HG02884 (cell line): ENCODE data around the gene PPP1R1B.

Experiments used
- ATAC-seq: cut with Tn5 transposase; IDR thresholded peaks from one replicate; pipeline ENCODE4 v1.9.1; 2021; ENCODE audit warnings: mild to moderate bottlenecking, moderate library complexity; ENCODE audit not compliant: unreplicated experiment

PPP1R1B gene

DNA sequence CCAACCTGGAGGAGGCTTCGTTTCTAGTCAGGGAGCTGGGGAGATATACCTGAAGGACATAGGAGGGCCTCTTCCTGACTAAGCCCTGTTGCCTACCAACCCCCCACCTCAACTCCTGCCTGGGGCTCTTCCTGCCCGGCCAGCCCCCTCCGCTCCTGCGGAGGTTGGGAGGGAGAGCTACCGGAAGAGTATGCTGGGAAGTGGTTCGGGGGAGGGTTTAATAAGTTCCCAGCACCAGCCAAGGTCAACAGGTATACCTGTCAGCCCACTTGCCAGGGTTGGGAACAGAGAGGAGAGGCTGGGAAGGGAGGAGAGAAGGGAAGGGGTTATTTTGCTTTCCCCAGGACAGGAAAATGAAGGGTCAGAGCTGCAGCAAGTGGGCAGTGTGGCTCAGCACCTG lies 4.7 kb downstream of the PPP1R1B start:
- ATAC-seq, result no peak

DNA sequence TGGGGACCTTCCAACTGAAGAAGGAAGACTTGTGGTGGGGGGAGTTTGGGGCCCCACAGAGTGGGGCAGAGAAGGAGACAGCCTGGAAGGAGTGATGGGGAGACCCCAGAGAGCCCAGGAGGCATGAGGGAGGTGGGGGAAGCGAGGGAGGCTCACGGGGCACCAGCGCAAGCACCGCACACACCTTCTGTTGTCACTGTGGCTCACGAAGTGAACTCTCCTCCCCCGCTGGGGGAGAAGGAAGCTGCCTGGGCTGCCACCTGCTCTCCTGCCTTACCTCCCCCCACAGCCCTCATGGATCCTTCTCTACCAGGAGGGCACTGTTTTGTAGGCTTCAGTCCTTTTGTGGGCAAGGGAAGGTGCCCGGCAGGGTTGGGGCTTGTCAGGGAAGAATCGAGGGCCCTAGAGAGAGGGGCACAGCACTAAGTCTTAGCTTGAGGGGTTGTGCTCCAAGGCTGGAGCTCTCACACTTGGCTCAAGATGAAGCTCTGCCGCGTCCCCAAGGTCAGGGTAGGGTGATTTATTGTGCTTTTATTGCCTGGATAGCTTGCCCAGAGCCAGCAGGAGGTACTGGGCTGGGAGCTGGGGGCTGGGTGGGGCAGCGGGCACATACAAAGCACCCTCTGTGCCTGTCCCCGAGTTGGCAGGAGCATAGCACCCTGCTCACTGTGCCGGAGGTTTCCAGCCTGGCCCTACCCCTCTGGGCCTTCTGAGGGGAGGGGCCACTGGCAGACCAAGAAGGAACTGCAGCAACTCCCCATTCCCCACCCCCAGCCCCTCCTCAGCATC lies 5.6 kb downstream of the PPP1R1B start:
- ATAC-seq, result no peak

GRCh38 chr17:39633570-39634183 lies 6.9 kb downstream of the PPP1R1B start:
- no peak for ATAC-seq

DNA sequence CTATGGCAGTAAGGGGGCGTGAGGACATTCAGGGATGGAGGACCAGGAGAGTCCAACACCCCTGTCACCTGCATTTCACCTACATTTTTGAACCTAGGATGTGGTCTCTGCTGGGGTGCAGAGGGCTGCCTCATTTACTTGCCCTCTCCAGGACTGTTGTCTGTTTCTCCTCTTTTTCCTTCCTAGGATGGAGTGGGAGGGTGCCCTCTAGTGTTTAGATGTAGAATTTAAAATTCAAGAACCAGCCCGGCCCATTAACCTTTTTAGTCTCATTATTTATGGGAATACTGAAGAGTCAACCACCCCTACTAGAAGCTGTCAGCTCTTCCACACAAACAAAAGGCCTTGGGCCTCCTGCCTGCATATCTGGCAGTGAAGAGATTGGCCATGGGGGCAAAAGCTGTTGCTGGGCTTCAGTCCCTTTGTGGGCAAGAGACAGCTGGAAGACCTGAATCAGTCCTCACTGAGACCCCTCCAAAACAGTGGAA lies 7.7 kb downstream of the PPP1R1B start:
- no peak for ATAC-seq

DNA sequence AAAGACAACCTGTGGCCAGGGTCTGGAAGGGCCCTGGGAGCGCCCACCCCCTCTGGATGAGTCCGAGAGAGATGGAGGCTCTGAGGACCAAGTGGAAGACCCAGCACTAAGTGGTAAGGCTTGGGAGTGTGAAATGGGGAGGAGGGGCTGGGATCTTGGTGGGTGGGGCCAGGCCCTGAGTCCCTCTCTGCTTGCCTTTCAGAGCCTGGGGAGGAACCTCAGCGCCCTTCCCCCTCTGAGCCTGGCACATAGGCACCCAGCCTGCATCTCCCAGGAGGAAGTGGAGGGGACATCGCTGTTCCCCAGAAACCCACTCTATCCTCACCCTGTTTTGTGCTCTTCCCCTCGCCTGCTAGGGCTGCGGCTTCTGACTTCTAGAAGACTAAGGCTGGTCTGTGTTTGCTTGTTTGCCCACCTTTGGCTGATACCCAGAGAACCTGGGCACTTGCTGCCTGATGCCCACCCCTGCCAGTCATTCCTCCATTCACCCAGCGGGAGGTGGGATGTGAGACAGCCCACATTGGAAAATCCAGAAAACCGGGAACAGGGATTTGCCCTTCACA lies 8.9 kb downstream of the PPP1R1B start:
- ATAC-seq, result no peak

- ATAC-seq, result no peak
Measured at GRCh38 chr17:39636587-39636926, 9.8 kb downstream of the PPP1R1B start.

GRCh38 chr17:39636927-39637736 lies 10.4 kb downstream of the PPP1R1B start, which contains the start of gene STARD3:
Gene STARD3 (plus strand): TSS chr17:39637144. CDS start chr17:39653532, 16,388 bp downstream.
- ATAC-seq, result no peak

DNA sequence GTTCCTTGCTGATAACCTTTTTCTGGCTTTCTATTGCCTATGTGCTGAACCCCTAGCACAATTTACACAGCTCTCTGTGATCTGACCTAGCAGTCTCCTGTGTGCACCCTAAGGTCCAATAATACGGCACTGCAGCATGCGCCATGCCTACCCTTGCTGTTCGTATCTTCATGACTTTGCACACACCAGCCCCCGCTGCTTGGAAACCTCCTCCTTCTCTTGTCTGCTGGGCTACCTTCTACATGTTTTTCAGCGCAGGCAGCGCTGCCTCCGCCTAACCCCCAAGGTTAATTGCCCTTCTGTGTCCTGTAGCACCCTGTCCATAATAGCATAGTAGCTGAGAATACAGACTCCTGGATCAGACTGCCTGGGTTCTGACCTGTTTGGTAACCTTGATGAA lies 11.6 kb downstream of the PPP1R1B start:
- no peak for ATAC-seq

- no peak for ATAC-seq
Measured at GRCh38 chr17:39639043-39639442, 12.3 kb downstream of the PPP1R1B start.

DNA sequence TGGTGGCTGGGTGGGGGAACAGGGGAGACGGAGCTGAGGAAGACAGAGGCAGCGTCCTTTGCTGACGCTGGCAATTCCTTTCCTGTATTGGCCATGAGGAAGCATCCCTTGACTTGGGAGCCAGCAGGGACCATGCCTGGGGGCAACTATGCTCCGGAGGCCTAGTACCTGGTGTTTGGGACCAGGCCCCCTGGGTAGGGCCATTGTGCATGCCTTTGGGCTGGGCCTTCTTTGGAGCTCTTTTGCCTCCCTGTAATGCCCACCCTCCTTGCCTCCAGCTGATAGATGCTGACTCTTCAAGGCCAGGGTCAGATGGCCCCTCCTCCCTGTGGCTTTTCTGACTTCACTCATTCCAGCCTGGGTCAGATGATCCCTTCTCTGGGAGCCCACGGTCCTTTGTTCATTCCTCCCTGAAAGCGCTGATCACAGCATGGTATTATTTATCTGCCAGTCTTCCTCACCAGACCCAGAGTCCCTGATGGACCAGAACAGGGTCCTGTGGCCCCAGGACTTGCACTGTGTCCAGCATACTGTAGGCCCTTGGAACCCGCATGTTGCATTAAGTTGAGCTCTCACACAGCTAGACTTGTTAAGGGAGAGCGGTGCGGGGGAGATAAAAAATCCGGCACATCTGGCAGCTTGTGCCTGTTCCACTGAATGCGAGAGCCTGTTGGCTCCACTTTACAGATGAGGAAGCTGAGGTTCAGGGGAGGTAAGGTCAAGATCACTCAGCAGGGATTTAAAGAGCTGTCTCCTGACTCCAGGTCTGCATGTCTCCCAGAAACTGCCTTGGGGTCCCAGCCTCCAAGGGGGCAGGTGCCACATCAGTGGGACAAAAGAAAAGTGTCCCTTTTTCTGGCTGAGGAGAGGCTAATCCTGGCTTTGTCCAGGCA lies 13.1 kb downstream of the PPP1R1B start:
- no peak for ATAC-seq

DNA sequence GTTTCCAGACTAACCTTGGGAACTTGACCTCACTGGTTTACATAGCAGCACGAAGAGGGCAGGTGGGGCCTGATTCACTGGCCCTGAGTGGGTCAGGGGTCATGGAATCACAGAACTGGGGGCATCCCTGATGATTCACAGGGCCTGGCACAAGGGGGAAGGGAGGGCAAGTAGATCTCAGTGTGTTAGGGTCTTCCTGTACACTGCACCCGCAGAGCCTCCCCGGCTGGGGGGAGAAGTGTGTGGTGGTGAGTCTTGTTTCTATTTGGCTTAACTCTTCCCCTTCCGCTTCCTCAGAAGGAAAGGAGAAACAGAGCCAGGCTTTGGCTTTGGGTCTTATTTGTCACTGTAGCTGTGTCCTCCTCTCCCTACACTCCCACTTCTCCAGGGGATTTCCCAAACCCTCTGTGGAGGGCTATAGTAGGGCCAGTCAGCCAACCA lies 13.9 kb downstream of the PPP1R1B start:
- no peak for ATAC-seq

DNA sequence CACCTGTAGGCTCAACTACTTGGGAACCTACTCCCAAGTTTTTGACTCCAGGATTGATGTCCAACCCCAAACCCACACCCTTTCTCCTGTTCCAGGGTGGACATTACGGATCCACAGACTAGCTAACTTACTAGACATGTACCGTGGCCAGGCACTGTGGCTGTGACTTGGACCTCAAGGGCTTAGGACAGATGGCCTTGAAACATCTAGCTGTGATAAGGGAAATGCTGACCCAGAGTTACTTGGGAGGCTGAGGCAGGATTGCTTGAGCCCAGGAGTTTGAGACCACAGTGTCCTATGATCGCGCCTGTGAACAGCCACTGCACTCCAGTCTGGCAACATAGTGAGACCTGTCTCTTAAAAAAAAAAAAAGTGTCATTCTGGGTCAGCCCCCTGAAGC lies 14.3 kb downstream of the PPP1R1B start:
- ATAC-seq, result no peak

- no peak for ATAC-seq
Measured at GRCh38 chr17:39641883-39642282, 15.1 kb downstream of the PPP1R1B start.

DNA sequence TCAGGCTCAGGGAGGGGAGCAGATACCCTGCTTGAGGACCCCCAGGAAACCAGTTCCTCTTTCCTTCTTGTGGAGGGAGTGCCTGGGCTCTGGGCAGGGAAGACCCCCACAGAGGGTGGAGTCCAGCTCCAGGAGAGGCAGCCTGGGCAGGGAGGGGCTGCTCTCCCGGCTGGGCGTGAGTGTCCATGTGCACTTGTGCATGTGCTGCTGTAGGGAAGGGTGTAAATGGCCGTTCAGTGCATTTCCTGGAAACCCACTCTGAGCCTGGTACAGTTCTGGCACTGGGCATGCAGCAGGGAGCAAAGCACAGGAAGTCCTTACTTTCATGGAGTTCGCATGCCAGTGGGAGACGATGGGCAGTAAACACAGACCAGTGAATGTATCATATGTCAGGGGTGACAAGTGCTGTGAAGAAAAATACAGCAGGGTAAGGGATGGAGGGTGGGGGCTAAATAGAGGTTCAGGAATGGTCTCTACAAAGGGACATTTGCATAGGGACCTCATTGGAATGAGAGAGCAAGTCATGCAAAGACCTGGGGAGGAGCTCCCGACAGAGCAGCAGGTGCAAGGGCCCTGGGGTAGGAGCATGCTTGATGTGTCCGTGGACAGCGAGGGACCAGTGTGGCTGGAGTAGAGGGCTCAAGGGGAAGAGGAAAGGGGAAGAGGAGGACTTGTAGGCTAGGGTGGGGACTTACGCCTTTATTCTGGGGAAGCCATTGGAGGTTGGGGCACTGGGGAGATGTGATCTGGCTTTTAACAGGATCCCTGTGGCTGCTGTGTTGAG lies 15.7 kb downstream of the PPP1R1B start:
- no peak for ATAC-seq

GRCh38 chr17:39643271-39643670 lies 16.5 kb downstream of the PPP1R1B start:
- no peak for ATAC-seq

- no peak for ATAC-seq
Measured at GRCh38 chr17:39647256-39647655, 20.5 kb downstream of the PPP1R1B start.

- ATAC-seq, result no peak
Measured at GRCh38 chr17:39648616-39649366, 22.0 kb downstream of the PPP1R1B start.

- no peak for ATAC-seq
Measured at GRCh38 chr17:39650121-39650579, 23.4 kb downstream of the PPP1R1B start.
